Thyroid gland (tissue), 4 donors: ENCODE measurements around the gene SLC6A16. TPM values are rescaled to one million over a fixed set of nuclear protein-coding genes. Genes with fewer than 3 reads are reported as not detected.
"Not testable (repeated sequence)": the region's sequence is repeated elsewhere in the genome, so short reads cannot be mapped to it uniquely, and the experiment has no call there.

Experiments used
- DNase-seq, 2 donors: peaks; one replicate each; pipeline ENCODE4 v3.0.0-alpha.2; 2019
- H3K27ac ChIP-seq, 3 donors: fragments of 200-600 bp; sonication (generic); 1 replicate in 2 of 3; 2 replicates in 1 of 3; pipeline ENCODE4 v1.5.1; 2016 to 2019; ENCODE audit warnings: mild to moderate bottlenecking in 1 of 3, moderate library complexity in 1 of 3
- H3K27me3 ChIP-seq: fragments of 200-600 bp; sonication (generic); one replicate; pipeline ENCODE4 v1.5.1; 2019
- H3K36me3 ChIP-seq, 2 donors: fragments of 200-600 bp; sonication (generic); one replicate each; pipeline ENCODE4 v1.5.1; 2016 to 2019
- H3K4me1 ChIP-seq, 2 donors: fragments of 200-600 bp; sonication (generic); one replicate each; pipeline ENCODE4 v1.5.1; 2017 to 2019
- H3K4me3 ChIP-seq, 3 donors: fragments of 200-600 bp; sonication (generic); replicated peaks in 1 of 3; 1 replicate in 2 of 3; 2 replicates in 1 of 3; pipeline ENCODE4 v1.5.1; 2016; ENCODE audit warnings: mild to moderate bottlenecking in 1 of 3
- H3K9me3 ChIP-seq: fragments of 200-600 bp; sonication (generic); one replicate; pipeline ENCODE4 v1.5.1; 2017
- CTCF ChIP-seq, 6 experiments: fragments of 200-600 bp in 3 of 6; fragments of 450-650 bp in 3 of 6; sonication (generic) in 3 of 6; IDR thresholded peaks; one replicate each; pipeline ENCODE4 v1.5.1; 2016 to 2019; ENCODE audit warnings: antibody characterized with exemption in 6 of 6, mild to moderate bottlenecking in 2 of 6, inconsistent platforms in 1 of 6, moderate library complexity in 1 of 6
- POLR2A ChIP-seq, 2 donors: fragments of 450-650 bp; IDR thresholded peaks; one replicate each; pipeline ENCODE4 v1.6.1; 2017; ENCODE audit warnings: antibody characterized with exemption in 2 of 2, mild to moderate bottlenecking in 2 of 2, moderate library complexity in 1 of 2
- WGBS, 2 donors: methylation state at CpG; one replicate each; pipeline ENCODE4 v1.1.5; 2017; 5-methylcytosine and 5-hydroxymethylcytosine counted together
- intact Hi-C: fragments of 100-400 bp; cut with DNase I; formaldehyde crosslinking; loops from one replicate; pipeline ENCODE4 v1.15.1; 2023
- total RNA-seq, 4 donors: library from RNA; depleted of rRNA; stranded (reverse); fragments of >200 nt; gene quantifications; one replicate each; pipeline ENCODE4 v1.2.3, GENCODE V29; 2016

The SLC6A16 gene
- total RNA-seq, 4 donors from 2014 or later, result 0.24 to 7.8 (median 1.4) TPM

GRCh38 chr19:49297403-49297802 is 27.6 kb downstream of the SLC6A16 start:
- TF ChIP-seq CTCF (IDR thresholded peaks at IDR 0.05), result no peak
- no peak for TF ChIP-seq POLR2A (IDR thresholded peaks at IDR 0.05)
- H3K9me3 ChIP-seq, result no peaks in the 10 kb centered on the region
- intact Hi-C loops, result no loop called here
- H3K4me3 ChIP-seq, result no peak overlapping the region
- no peaks in the 10 kb centered on the region for H3K4me1 ChIP-seq
- 78 to 84% methylated on average over 3 of the region's 3 CpGs for WGBS, 2 donors
- no peak for DNase-seq
- H3K27ac ChIP-seq, result no peak overlapping the region
- no peaks in the 10 kb centered on the region for H3K36me3 ChIP-seq
- H3K27me3 ChIP-seq, result no peaks in the 10 kb centered on the region

- Histone ChIP-seq H3K27me3 (no peaks in the 10 kb centered on the region), H3K9me3 (no peaks in the 10 kb centered on the region), H3K4me1 (no peaks in the 10 kb centered on the region), H3K4me3 (no peak overlapping the region), H3K27ac (no peak overlapping the region), H3K36me3 (no peaks in the 10 kb centered on the region)
- intact Hi-C loops, result no loop called here
- TF ChIP-seq CTCF (IDR thresholded peaks at IDR 0.05), result no peak
- TF ChIP-seq POLR2A (IDR thresholded peaks at IDR 0.05), result no peak
- WGBS, 2 donors, result 81 to 87% methylated on average over 8 of the region's 8 CpGs
- no peak for DNase-seq
Observed at GRCh38 chr19:49295208-49295880, 29.6 kb downstream of the SLC6A16 start.

- no peak overlapping the region for H3K4me3 ChIP-seq
- H3K4me1 ChIP-seq, result no peaks in the 10 kb centered on the region
- H3K27ac ChIP-seq, result no peak overlapping the region
- H3K27me3 ChIP-seq, result no peaks in the 10 kb centered on the region
- TF ChIP-seq CTCF (IDR thresholded peaks at IDR 0.05), result no peak
- no peak for TF ChIP-seq POLR2A (IDR thresholded peaks at IDR 0.05)
- H3K9me3 ChIP-seq, result no peaks in the 10 kb centered on the region
- no peak for DNase-seq
- no peaks in the 10 kb centered on the region for H3K36me3 ChIP-seq
- intact Hi-C loops, result no loop called here
- WGBS, 2 donors, result 85 to 89% methylated on average over 6 of the region's 6 CpGs
Observed at GRCh38 chr19:49294401-49294800, 30.6 kb downstream of the SLC6A16 start.

GRCh38 chr19:49290517-49290916 is 34.5 kb downstream of the SLC6A16 start:
- Histone ChIP-seq H3K4me3 (no peak overlapping the region), H3K27me3 (no peaks in the 10 kb centered on the region), H3K9me3 (no peaks in the 10 kb centered on the region), H3K36me3 (no peaks in the 10 kb centered on the region), H3K27ac (no peak overlapping the region), H3K4me1 (no peaks in the 10 kb centered on the region)
- 78 to 95% methylated on average over 3 of the region's 3 CpGs for WGBS, 2 donors
- DNase-seq, result no peak
- TF ChIP-seq CTCF (IDR thresholded peaks at IDR 0.05), result no peak
- TF ChIP-seq POLR2A (IDR thresholded peaks at IDR 0.05), result no peak
- intact Hi-C loops, result no loop called here

GRCh38 chr19:49289286-49289685 is 35.7 kb downstream of the SLC6A16 start:
- WGBS, 2 donors, result 49 to 51% methylated on average over 2 of the region's 2 CpGs
- DNase-seq, H3K27ac ChIP-seq, H3K36me3 ChIP-seq, H3K9me3 ChIP-seq, H3K27me3 ChIP-seq, H3K4me1 ChIP-seq, H3K4me3 ChIP-seq, intact Hi-C loops: not testable (repeated sequence)

GRCh38 chr19:49288205-49288604 is 36.8 kb downstream of the SLC6A16 start:
- H3K27me3 ChIP-seq, H3K9me3 ChIP-seq, H3K27ac ChIP-seq, H3K4me1 ChIP-seq, H3K4me3 ChIP-seq, H3K36me3 ChIP-seq, DNase-seq, intact Hi-C loops: not testable (repeated sequence)
- 94 to 100% methylated on average over 3 to 4 of the region's 4 CpGs for WGBS, 2 donors
